H1 (cell line): ENCODE results near the gene PPP2R2D. TPM values are rescaled to one million over a fixed set of nuclear protein-coding genes. Genes with fewer than 3 reads are reported as not detected.

Source experiments
- CTCF ChIA-PET: fragments of 300-600 bp; sonication (Branson Sonifier 250); formaldehyde crosslinking; loops from one replicate; lab custom pipeline; 2021; ENCODE audit not compliant: partially characterized antibody; lab: Charles Lee
- POLR2A ChIA-PET: fragments of 300-600 bp; sonication (Branson Sonifier 250); formaldehyde crosslinking; loops from one replicate; lab custom pipeline; 2021; ENCODE audit warnings: inconsistent platforms; ENCODE audit not compliant: partially characterized antibody; lab: Charles Lee
- DNase-seq, 2 experiments: peaks; one replicate each; pipeline versions ENCODE4 v3.0.0 to v3.0.0-alpha.2; 2010 to 2022; ENCODE audit warnings: low spot score in 2 of 2, low read depth in 1 of 2, mixed read lengths in 1 of 2
- FAIRE-seq: peaks from 2 replicates; lab custom pipeline; 2011; peaks lifted over from hg19 to GRCh38; lab: Jason Lieb, UNC
- H2AFZ ChIP-seq: 2 replicates; pipeline ENCODE4 v1.8.1; 2012; ENCODE audit warnings: low read length, inconsistent platforms
- H2AK5ac ChIP-seq: 2 replicates; pipeline ENCODE4 v1.6.1; 2013; ENCODE audit warnings: low read depth, low read length
- H2BK120ac ChIP-seq: replicated peaks from 2 replicates; pipeline ENCODE3; 2013; ENCODE audit warnings: low read depth, low read length, inconsistent platforms
- H2BK12ac ChIP-seq: 2 replicates; pipeline ENCODE4 v1.6.1; 2013; ENCODE audit warnings: low read depth, low read length
- H2BK15ac ChIP-seq: 2 replicates; pipeline ENCODE4 v1.6.1; 2013; ENCODE audit warnings: low read length
- H2BK20ac ChIP-seq: 2 replicates; pipeline ENCODE4 v1.6.1; 2013; ENCODE audit warnings: low read length
- H2BK5ac ChIP-seq: 2 replicates; pipeline ENCODE4 v1.6.1; 2013; ENCODE audit warnings: low read depth, low read length
- H3K14ac ChIP-seq: 2 replicates; pipeline ENCODE4 v1.6.1; 2013; ENCODE audit warnings: inconsistent platforms; ENCODE audit not compliant: insufficient read length
- H3K18ac ChIP-seq: 2 replicates; pipeline ENCODE4 v1.6.1; 2013; ENCODE audit warnings: low read length; ENCODE audit errors: extremely low read depth
- H3K23ac ChIP-seq: 2 replicates; pipeline ENCODE4 v1.6.1; 2013; ENCODE audit warnings: inconsistent platforms; ENCODE audit not compliant: insufficient read length
- H3K23me2 ChIP-seq: 2 replicates; pipeline ENCODE4 v1.6.1; 2013; ENCODE audit warnings: low read depth, low read length
- H3K27ac ChIP-seq: 2 replicates; pipeline ENCODE4 v1.6.1; 2011; ENCODE audit warnings: low read depth, low read length, inconsistent platforms
- H3K27me3 ChIP-seq, 4 experiments: replicated peaks in 1 of 4; 1 replicate in 1 of 4; 2 replicates in 3 of 4; pipeline versions ENCODE4 v1.6.1 to v1.8.1; 2011 to 2013; ENCODE audit warnings: low read length in 3 of 4, mild to moderate bottlenecking in 3 of 4, inconsistent platforms in 2 of 4, mixed read lengths in 2 of 4, moderate library complexity in 1 of 4; ENCODE audit not compliant: control insufficient read depth in 3 of 4, insufficient read depth in 3 of 4; ENCODE audit errors: extremely low read depth in 1 of 4
- H3K36me3 ChIP-seq, 4 experiments: 2 replicates each; pipeline versions ENCODE4 v1.6.1 to v1.8.1; 2011 to 2013; ENCODE audit warnings: mild to moderate bottlenecking in 4 of 4, low read length in 3 of 4, moderate library complexity in 2 of 4, control low read depth in 1 of 4, inconsistent platforms in 1 of 4; ENCODE audit not compliant: insufficient read depth in 4 of 4, control insufficient read depth in 2 of 4
- H3K4ac ChIP-seq: replicated peaks from 2 replicates; pipeline ENCODE3; 2013; ENCODE audit warnings: low read length, low read depth, mixed read lengths, inconsistent platforms; ENCODE audit not compliant: insufficient read length
- H3K4me1 ChIP-seq, 4 experiments: replicated peaks in 1 of 4; 1 replicate in 1 of 4; 2 replicates in 3 of 4; pipeline versions ENCODE4 v1.6.1 to v1.8.1; 2011 to 2013; ENCODE audit warnings: low read length in 3 of 4, inconsistent platforms in 2 of 4, mixed read lengths in 1 of 4; ENCODE audit not compliant: insufficient read depth in 4 of 4, control insufficient read depth in 3 of 4
- H3K4me2 ChIP-seq, 2 experiments: 2 replicates each; pipeline versions ENCODE4 v1.6.1 to v1.8.1; 2011 to 2013; ENCODE audit warnings: low read depth in 2 of 2, low read length in 2 of 2, control low read depth in 1 of 2, inconsistent platforms in 1 of 2, mild to moderate bottlenecking in 1 of 2; ENCODE audit not compliant: insufficient read depth in 1 of 2
- H3K4me3 ChIP-seq, 4 experiments: fragments of 200-600, 300-600 bp in 1 of 4; sonication (generic), shearing (Covaris generic), sonication (Bioruptor Twin) in 1 of 4; 2 replicates each; pipeline versions ENCODE4 v1.5.1 to v1.8.1; 2011 to 2016; ENCODE audit warnings: low read length in 4 of 4, low read depth in 3 of 4, control low read depth in 2 of 4, inconsistent platforms in 2 of 4, mild to moderate bottlenecking in 2 of 4, mixed read lengths in 1 of 4, moderate library complexity in 1 of 4; ENCODE audit not compliant: insufficient read depth in 2 of 4; ENCODE audit errors: extremely low read depth in 1 of 4
- H3K56ac ChIP-seq: replicated peaks from 2 replicates; pipeline ENCODE3; 2013; ENCODE audit warnings: low read depth, mild to moderate bottlenecking, mixed read lengths, low read length, inconsistent platforms; ENCODE audit not compliant: insufficient read length
- H3K79me1 ChIP-seq: 2 replicates; pipeline ENCODE4 v1.6.1; 2013; ENCODE audit warnings: low read depth, low read length, control low read depth
- H3K79me2 ChIP-seq, 2 experiments: 2 replicates each; pipeline versions ENCODE4 v1.6.1 to v1.8.1; 2012 to 2013; ENCODE audit warnings: low read length in 2 of 2, mild to moderate bottlenecking in 2 of 2, inconsistent platforms in 1 of 2; ENCODE audit not compliant: insufficient read depth in 2 of 2, control insufficient read depth in 1 of 2
- H3K9ac ChIP-seq, 4 experiments: replicated peaks in 1 of 4; 1 replicate in 1 of 4; 2 replicates in 3 of 4; pipeline versions ENCODE4 v1.6.1 to v1.8.1; 2011 to 2013; ENCODE audit warnings: low read depth in 3 of 4, low read length in 3 of 4, control low read depth in 2 of 4, mild to moderate bottlenecking in 2 of 4, moderate library complexity in 2 of 4, inconsistent platforms in 1 of 4; ENCODE audit errors: extremely low read depth in 1 of 4
- H3K9me3 ChIP-seq, 2 experiments: 2 replicates each; pipeline versions ENCODE4 v1.6.1 to v1.8.1; 2012 to 2013; ENCODE audit warnings: mild to moderate bottlenecking in 2 of 2, moderate library complexity in 2 of 2, control low read depth in 1 of 2, inconsistent platforms in 1 of 2, low read depth in 1 of 2, low read length in 1 of 2, mixed read lengths in 1 of 2; ENCODE audit not compliant: insufficient read depth in 2 of 2
- H4K20me1 ChIP-seq, 2 experiments: replicated peaks in 1 of 2; 2 replicates each; pipeline versions ENCODE3 to v1.8.1; 2011 to 2013; ENCODE audit warnings: inconsistent platforms in 2 of 2, low read length in 2 of 2, mild to moderate bottlenecking in 1 of 2; ENCODE audit not compliant: insufficient read depth in 2 of 2, control insufficient read depth in 1 of 2
- H4K5ac ChIP-seq: 2 replicates; pipeline ENCODE4 v1.6.1; 2013; ENCODE audit warnings: low read length, low read depth, mixed read lengths, inconsistent platforms; ENCODE audit not compliant: insufficient read length
- H4K8ac ChIP-seq: 2 replicates; pipeline ENCODE4 v1.8.0; 2013; ENCODE audit warnings: mild to moderate bottlenecking, moderate library complexity, low read length, inconsistent platforms; ENCODE audit not compliant: insufficient read depth; ENCODE audit errors: extremely low read depth
- H4K91ac ChIP-seq: replicated peaks from 2 replicates; pipeline ENCODE3; 2013; ENCODE audit warnings: low read length, mixed read lengths, inconsistent platforms; ENCODE audit not compliant: insufficient read length
- ATF2 ChIP-seq: IDR thresholded peaks from 2 replicates; pipeline ENCODE4 v1.6.1; 2012; ENCODE audit warnings: low read length, inconsistent platforms
- BACH1 ChIP-seq: IDR thresholded peaks from 2 replicates; pipeline ENCODE4 v1.6.1; 2012; ENCODE audit warnings: low read length, improper control_type of control experiment
- BCL11A ChIP-seq, 2 experiments: IDR thresholded peaks; one replicate each; pipeline ENCODE4 v1.6.1; 2011; ENCODE audit warnings: low read depth in 2 of 2, low read length in 2 of 2, mild to moderate bottlenecking in 2 of 2
- EP300 ChIP-seq, 2 experiments: IDR thresholded peaks; 1 replicate in 1 of 2; 2 replicates in 1 of 2; pipeline ENCODE4 v1.6.1; 2011 to 2012; ENCODE audit warnings: low read depth in 2 of 2, low read length in 2 of 2, mild to moderate bottlenecking in 2 of 2, borderline replicate concordance in 1 of 2, inconsistent platforms in 1 of 2, moderate library complexity in 1 of 2
- EZH2 ChIP-seq: fragments of 200-600 bp; sonication (generic); IDR thresholded peaks from 2 replicates; pipeline ENCODE4 v1.7.1; 2012; ENCODE audit warnings: low read depth, mild to moderate bottlenecking, moderate library complexity, low read length, inconsistent platforms; ENCODE audit not compliant: severe bottlenecking
- KDM5A ChIP-seq: fragments of 200-600 bp; IDR thresholded peaks from 2 replicates; pipeline ENCODE4 v1.7.1; 2012; ENCODE audit warnings: mild to moderate bottlenecking, low read length, inconsistent platforms, mixed read lengths
- MAX ChIP-seq: IDR thresholded peaks from 2 replicates; pipeline ENCODE4 v1.6.1; 2012; ENCODE audit warnings: inconsistent platforms
- NRF1 ChIP-seq: IDR thresholded peaks from 2 replicates; pipeline ENCODE4 v1.6.1; 2011; ENCODE audit warnings: mild to moderate bottlenecking, low read depth, low read length, improper control_type of control experiment
- RXRA ChIP-seq: IDR thresholded peaks from 2 replicates; pipeline ENCODE4 v1.6.1; 2011; ENCODE audit warnings: low read depth, mild to moderate bottlenecking, low read length, moderate library complexity; ENCODE audit not compliant: insufficient read depth
- SP1 ChIP-seq: IDR thresholded peaks from 2 replicates; pipeline ENCODE4 v1.6.1; 2011; ENCODE audit warnings: low read depth, low read length
- WGBS, 2 experiments: shearing (Covaris generic) in 1 of 2; methylation state at CpG; one replicate each; pipeline versions ENCODE4 v1.1.6 to v1.1.7; 2013 to 2015; ENCODE audit warnings: low lambda C conversion rate in 2 of 2, mixed read lengths in 2 of 2, inconsistent platforms in 1 of 2, low coverage in 1 of 2, missing lambda C conversion rate in 1 of 2; ENCODE audit not compliant: insufficient replicate concordance in 2 of 2, insufficient coverage in 1 of 2, insufficient read length in 1 of 2; ENCODE audit errors: extremely low coverage in 1 of 2, missing lambda C conversion rate in 1 of 2; 5-methylcytosine and 5-hydroxymethylcytosine counted together
- polyA plus RNA-seq, 7 experiments: library from polyadenylated mRNA; depleted of rRNA in 3 of 7; stranded (reverse) in 5 of 7; unstranded in 2 of 7; fragments of >200 nt in 5 of 7; fragments of 200-250 nt in 2 of 7; gene quantifications; 1 replicate in 5 of 7; 2 replicates in 1 of 7; 4 replicates in 1 of 7; pipeline versions ENCODE4 v1.2.1 to v1.2.3, GENCODE V29; 2011 to 2013; ENCODE audit warnings: missing spikeins in 2 of 7, mixed read lengths in 2 of 7
- total RNA-seq: library from RNA; stranded (reverse); fragmentation: NEBNext Ultra II Directional; extraction: Animal tissue kit (Norgen Biotek cat#: 25700); gene quantifications from 2 replicates; pipeline ENCODE4 v1.2.1, GENCODE V29; 2021

The PPP2R2D gene
- total and polyA plus RNA-seq, 2 of the 8 experiments (the other 6 are each of a cell fraction or from before 2014, with no cell fraction given), result 25.4 to 32.8 TPM

- CTCF ChIA-PET, result no interaction called here
- no peak overlapping the region for H2BK120ac ChIP-seq
- H2AFZ ChIP-seq, result no peak overlapping the region
- peaks cover 0 to 11% (median 5%) of the 10 kb centered on the region in 4 experiments; a peak in 6 of 7 replicates for H3K4me1 ChIP-seq
- no peak overlapping the region for H3K9ac ChIP-seq
- POLR2A ChIA-PET, result no interaction called here
- no peak overlapping the region for H3K18ac ChIP-seq
- H3K23ac ChIP-seq, result no peak overlapping the region
- no peak overlapping the region for H3K4ac ChIP-seq
- H3K23me2 ChIP-seq, result no peaks in the 10 kb centered on the region
- peaks cover 7 to 76% of the 10 kb centered on the region in 2 experiments for H3K79me2 ChIP-seq
- no peak overlapping the region for H2BK5ac ChIP-seq
- H4K91ac ChIP-seq, result no peak overlapping the region
- H3K4me2 ChIP-seq, result no peak overlapping the region
- TF ChIP-seq EZH2 (no peak), SP1 (no peak), KDM5A (no peak), NRF1 (no peak), EP300 (IDR thresholded peaks at IDR 0.05; ENCODE audit: borderline replicate concordance in 1 of 2, low read depth in 2 of 2, low read length in 2 of 2) (no peak), ATF2 (no peak), MAX (no peak), BACH1 (no peak), RXRA (no peak), BCL11A (IDR thresholded peaks at IDR 0.05; ENCODE audit: low read depth in 2 of 2, low read length in 2 of 2) (no peak)
- H3K4me3 ChIP-seq, result no peak overlapping the region
- no peaks in the 10 kb centered on the region for H3K9me3 ChIP-seq
- H3K36me3 ChIP-seq, result no peaks in the 10 kb centered on the region; a peak in 2 of 8 replicates
- no peaks in the 10 kb centered on the region for H3K27me3 ChIP-seq
- H2AK5ac ChIP-seq, result no peak overlapping the region
- peaks cover 7 to 12% of the 10 kb centered on the region in 2 experiments for H4K20me1 ChIP-seq
- H4K5ac ChIP-seq, result no peak overlapping the region
- H3K79me1 ChIP-seq, result peaks cover 13% of the 10 kb centered on the region
- no peak overlapping the region for H3K56ac ChIP-seq
- no peak overlapping the region for H2BK20ac ChIP-seq
- H3K27ac ChIP-seq, result no peak overlapping the region
- no peak overlapping the region for H4K8ac ChIP-seq
- FAIRE-seq, result no peak
- no peak overlapping the region for H3K14ac ChIP-seq
- H2BK15ac ChIP-seq, result no peak overlapping the region
- no peak overlapping the region for H2BK12ac ChIP-seq
- WGBS, 2 experiments, result 72% methylated on average over 5 of the region's 5 CpGs; no CpG with 5 or more reads in 1 of the 2 experiments
- DNase-seq, result no peak
These were observed 19.9 kb downstream of the PPP2R2D start for GRCh38 chr10:131920693-131921092.
